Measurements from ENCODE around the gene HDAC6. TPM values are rescaled to one million over a fixed set of nuclear protein-coding genes. Genes with fewer than 3 reads are reported as not detected.

The HDAC6 gene
- total and polyA plus RNA-seq, 2 of the 13 experiments (the other 11 are each of a cell fraction or from before 2014, with no cell fraction given) = 80.4 to 93.6 TPM

- TF ChIP-seq ZBTB43 (CRISPR knock-in tag; conservative IDR thresholded peaks at IDR 0.05) (no peak), CBFB (CRISPR knock-in tag; IDR thresholded peaks at IDR 0.05) (no peak), ZNF382 (CRISPR knock-in tag; IDR thresholded peaks at IDR 0.05; ENCODE audit: borderline replicate concordance) (no peak), IRX3 (CRISPR knock-in tag; IDR thresholded peaks at IDR 0.05; ENCODE audit: borderline replicate concordance, low read depth) (no peak), TEAD2 (CRISPR knock-in tag; IDR thresholded peaks at IDR 0.05) (no peak)
These were observed 25.2 kb downstream of the HDAC6 start (continued) for GRCh38 chrX:48826876-48827653.

- Histone ChIP-seq H3K79me2 (ENCODE audit: insufficient read depth, low read length) (no peaks in the 10 kb centered on the region), H2AFZ (ENCODE audit: low read length) (no peak overlapping the region), H3K27ac (ENCODE audit: extremely low read length, insufficient read depth, low read length) (no peak overlapping the region), H3K4me3 (replicated peaks in 1 of 3; ENCODE audit: insufficient read depth in 1 of 3, low read depth in 2 of 3, low read length in 3 of 3) (no peak overlapping the region), H3K4me2 (ENCODE audit: low read depth, low read length) (no peak overlapping the region), H3K36me3 (replicated peaks in 1 of 2; ENCODE audit: control insufficient read depth in 1 of 2, insufficient read depth in 2 of 2, low read length in 2 of 2) (peaks cover 0 to 5% of the 10 kb centered on the region in 2 experiments; a peak in 1 of 5 replicates), H3K4me1 (ENCODE audit: insufficient read depth, low read length) (no peaks in the 10 kb centered on the region), H3K27me3 (ENCODE audit: control insufficient read depth in 1 of 2, insufficient read depth in 2 of 2, low read length in 2 of 2) (no peaks in the 10 kb centered on the region), H3K9ac (ENCODE audit: insufficient read depth, low read depth, low read length) (no peak overlapping the region), H4K20me1 (ENCODE audit: insufficient read depth, low read length) (no peaks in the 10 kb centered on the region), H3K9me3 (ENCODE audit: low read length) (no peaks in the 10 kb centered on the region)
- CTCF ChIA-PET (ENCODE audit: low intra/inter-chr PET ratio, low total read pairs) = no interaction called here
- TF ChIP-seq MAF1 (CRISPR knock-in tag; IDR thresholded peaks at IDR 0.05; ENCODE audit: borderline replicate concordance) (no peak), ERF (CRISPR knock-in tag; IDR thresholded peaks at IDR 0.05) (no peak), DDIT3 (CRISPR knock-in tag; IDR thresholded peaks at IDR 0.05) (no peak), DNMT3B (CRISPR knock-in tag; conservative IDR thresholded peaks at IDR 0.05) (no peak), LCORL (IDR thresholded peaks at IDR 0.05) (no peak), LCORL (CRISPR knock-in tag; IDR thresholded peaks at IDR 0.05) (no peak), ZXDC (CRISPR knock-in tag; IDR thresholded peaks at IDR 0.05) (no peak), TFDP2 (CRISPR knock-in tag; IDR thresholded peaks at IDR 0.05) (no peak), ZBTB25 (CRISPR knock-in tag; IDR thresholded peaks at IDR 0.05) (no peak)
- ATAC-seq (no peak), FAIRE-seq (no peak), DNase-seq (ENCODE audit: low spot score) (no peak)
- WGBS (ENCODE audit: low lambda C conversion rate) = 92% methylated on average over 3 of the region's 4 CpGs
- intact Hi-C loops (cut with micrococcal nuclease; ENCODE audit: unreplicated experiment) (no loop called here), in situ Hi-C loops (cut with HindIII; ENCODE audit: extremely low pct_ligation_motif_present, low pct_unique_long_range_greater_than_20kb) (no loop called here)
- no TSS peak for BruUV-seq (replicated peaks)
- POLR2A ChIA-PET = no interaction called here
These were observed 25.7 kb downstream of the HDAC6 start for GRCh38 chrX:48827654-48827968.

Data from HepG2 (cell line).